C4-2B (cell line): Measurements from ENCODE around the gene RADIL.

Source experiments
- CTCF ChIP-seq: fragments of 450-650 bp; conservative IDR thresholded peaks from 2 replicates; pipeline ENCODE4 v1.5.1; 2017; ENCODE audit warnings: mild to moderate bottlenecking
- ZFX ChIP-seq: fragments of 450-650 bp; IDR thresholded peaks from 2 replicates; pipeline ENCODE4 v1.6.1; 2017

GRCh38 chr7:4786015-4786414 lies 97.5 kb downstream of the RADIL start:
- TF ChIP-seq CTCF (no peak), ZFX (no peak)
